Astrocyte of the cerebellum (primary cell): ENCODE measurements around the gene UBE2C.
A peak's percentile ranks its signal among the peaks of the same experiment; 100 is the strongest.
"Not testable (repeated sequence)": the region's sequence is repeated elsewhere in the genome, so short reads cannot be mapped to it uniquely, and the experiment has no call there.

ENCODE experiments used
- DNase-seq: peaks from one replicate; pipeline ENCODE4 v3.0.0-alpha.2; 2011; ENCODE audit warnings: low read depth
- H3K4me3 ChIP-seq: 2 replicates; pipeline ENCODE4 v1.5.1; 2011; ENCODE audit warnings: mild to moderate bottlenecking, low read depth, low read length, moderate library complexity
- in situ Hi-C: cut with HindIII; loops from 2 replicates; pipeline ENCODE4 v1.10.0; 2017; ENCODE audit warnings: low sequenced_read_pairs
- TF ChIP-seq, protein P1 (sequence below): IDR thresholded peaks from 2 replicates; pipeline ENCODE4 v1.5.1; 2012; ENCODE audit warnings: low read length, low read depth, moderate library complexity, mild to moderate bottlenecking; ENCODE audit errors: missing control alignments

The UBE2C gene

DNA sequence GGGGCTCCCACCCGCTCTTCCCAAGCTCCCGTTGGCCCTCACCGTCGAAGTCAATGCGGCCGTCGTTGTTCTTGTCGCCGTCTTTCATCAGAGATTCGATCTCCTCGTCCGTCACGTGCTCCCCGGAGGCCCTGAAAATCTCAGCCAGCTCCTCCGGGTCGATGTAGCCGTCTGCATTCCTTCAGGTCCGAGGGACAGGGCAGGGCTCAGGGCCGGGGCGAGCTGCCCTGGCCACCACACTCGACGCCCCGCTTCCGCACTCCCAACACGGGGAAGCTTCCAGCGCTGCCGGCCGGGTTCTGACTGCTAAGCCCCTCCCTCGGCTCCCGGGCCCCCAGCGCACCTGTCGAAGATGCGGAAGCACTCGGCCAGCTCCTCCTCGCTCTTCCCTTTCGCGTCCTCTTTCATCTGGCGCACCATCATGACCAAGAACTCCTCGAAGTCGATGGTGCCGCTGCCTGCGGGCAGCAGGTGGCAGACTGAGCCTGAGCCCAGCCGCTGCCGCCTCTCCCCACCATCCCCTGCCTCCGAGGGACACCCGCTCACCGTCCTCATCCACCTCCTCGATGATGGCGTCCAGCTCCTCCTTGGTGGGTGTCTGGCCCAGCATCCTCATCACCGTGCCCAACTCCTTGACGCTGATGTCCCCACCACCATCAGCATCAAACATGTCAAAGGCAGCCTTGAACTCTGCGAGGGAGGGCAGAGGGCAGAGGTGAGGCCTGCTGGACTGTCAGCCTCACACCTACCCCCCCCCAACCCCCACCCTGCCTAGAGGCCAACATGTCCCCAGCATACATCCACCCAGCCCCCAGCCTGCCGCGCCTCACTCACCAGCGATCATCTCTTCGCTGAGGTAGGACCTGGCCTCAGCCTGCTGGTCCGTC, 11.7 kb downstream of the UBE2C start:
- H3K4me3 ChIP-seq, result no peak overlapping the region

GRCh38 chr20:45826381-45827019, 14.1 kb downstream of the UBE2C start:
- no peak for DNase-seq
- TF ChIP-seq, protein P1, sequence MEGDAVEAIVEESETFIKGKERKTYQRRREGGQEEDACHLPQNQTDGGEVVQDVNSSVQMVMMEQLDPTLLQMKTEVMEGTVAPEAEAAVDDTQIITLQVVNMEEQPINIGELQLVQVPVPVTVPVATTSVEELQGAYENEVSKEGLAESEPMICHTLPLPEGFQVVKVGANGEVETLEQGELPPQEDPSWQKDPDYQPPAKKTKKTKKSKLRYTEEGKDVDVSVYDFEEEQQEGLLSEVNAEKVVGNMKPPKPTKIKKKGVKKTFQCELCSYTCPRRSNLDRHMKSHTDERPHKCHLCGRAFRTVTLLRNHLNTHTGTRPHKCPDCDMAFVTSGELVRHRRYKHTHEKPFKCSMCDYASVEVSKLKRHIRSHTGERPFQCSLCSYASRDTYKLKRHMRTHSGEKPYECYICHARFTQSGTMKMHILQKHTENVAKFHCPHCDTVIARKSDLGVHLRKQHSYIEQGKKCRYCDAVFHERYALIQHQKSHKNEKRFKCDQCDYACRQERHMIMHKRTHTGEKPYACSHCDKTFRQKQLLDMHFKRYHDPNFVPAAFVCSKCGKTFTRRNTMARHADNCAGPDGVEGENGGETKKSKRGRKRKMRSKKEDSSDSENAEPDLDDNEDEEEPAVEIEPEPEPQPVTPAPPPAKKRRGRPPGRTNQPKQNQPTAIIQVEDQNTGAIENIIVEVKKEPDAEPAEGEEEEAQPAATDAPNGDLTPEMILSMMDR, result no peak
- no peak overlapping the region for H3K4me3 ChIP-seq
- in situ Hi-C loops, result no loop called here

More for the DNA sequence above, 11.7 kb downstream of the UBE2C start:
- TF ChIP-seq, protein P1, result peak; percentile 48
- DNase-seq, result no peak
- in situ Hi-C loops, result no loop called here

- DNase-seq, result no peak
- TF ChIP-seq, protein P1, result no peak
- in situ Hi-C loops, result no loop called here
- no peak within 1 kb of the TSS for H3K4me3 ChIP-seq
Observed at GRCh38 chr20:45827030-45827652, 14.7 kb downstream of the UBE2C start, which contains the start of gene TNNC2. Gene TNNC2 (minus strand): TSS chr20:45827312. CDS start chr20:45827248, 64 bp downstream.

GRCh38 chr20:45827712-45828111, 15.3 kb downstream of the UBE2C start:
- no peak overlapping the region for H3K4me3 ChIP-seq
- TF ChIP-seq, protein P1, result no peak
- no peak for DNase-seq
- in situ Hi-C loops, result no loop called here

DNA sequence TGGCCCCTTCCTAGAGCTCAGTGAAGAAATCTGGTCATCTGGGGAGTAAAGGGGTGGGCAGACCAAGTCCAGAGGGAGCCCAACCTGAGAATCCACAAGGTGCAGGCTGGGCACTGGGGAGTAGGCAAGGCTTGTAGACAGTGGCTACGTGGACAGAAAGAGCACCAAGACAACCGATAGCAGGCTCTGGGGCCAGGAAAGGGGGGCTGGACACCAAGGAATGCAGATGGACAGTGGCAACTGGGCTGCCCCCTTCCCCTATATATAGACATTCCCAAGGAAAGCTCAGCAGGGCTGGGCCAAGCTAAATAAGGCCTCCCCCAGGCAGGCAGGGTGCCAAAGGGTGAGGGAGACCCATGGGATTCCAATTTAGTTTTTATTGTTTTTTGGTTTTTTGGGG, 16.1 kb downstream of the UBE2C start:
- DNase-seq, result no peak
- no peak overlapping the region for H3K4me3 ChIP-seq
- in situ Hi-C loops, result no loop called here
- TF ChIP-seq, protein P1, result no peak

GRCh38 chr20:45829673-45830106, 17.2 kb downstream of the UBE2C start:
- H3K4me3 ChIP-seq, DNase-seq, in situ Hi-C loops: not testable (repeated sequence)

- H3K4me3 ChIP-seq, result no peak overlapping the region
- TF ChIP-seq, protein P1, result no peak
- in situ Hi-C loops, result no loop called here
- no peak for DNase-seq
Observed at GRCh38 chr20:45832619-45833018, 20.2 kb downstream of the UBE2C start.
